ENCODE results near the gene TMEM51.

GRCh38 chr1:15124362-15125100 lies 29.0 kb upstream of the TMEM51 start:
- TF ChIP-seq POLR2A (IDR thresholded peaks at IDR 0.05) (no peak), CTCF (IDR thresholded peaks at IDR 0.05) (no peak)

Measured in lower leg skin (tissue), 3 donors.